Glutamatergic neuron (in vitro differentiated cells): ENCODE data around the gene SETD2. TPM values are rescaled to one million over a fixed set of nuclear protein-coding genes. Genes with fewer than 3 reads are reported as not detected.
A peak's percentile ranks its signal among the peaks of the same experiment; 100 is the strongest.
"Not testable (repeated sequence)": the region's sequence is repeated elsewhere in the genome, so short reads cannot be mapped to it uniquely, and the experiment has no call there.

Experiments used
- DNase-seq: peaks from one replicate; pipeline ENCODE4 v3.0.0; 2022
- H3K27ac Mint-ChIP-seq: one replicate; pipeline ENCODE4 v1.8.0; 2020; ENCODE audit warnings: mild to moderate bottlenecking, mixed read lengths, inconsistent platforms; ENCODE audit not compliant: unreplicated experiment
- H3K27me3 Mint-ChIP-seq: one replicate; pipeline ENCODE4 v1.8.0; 2020; ENCODE audit warnings: mild to moderate bottlenecking, moderate library complexity, mixed read lengths, inconsistent platforms; ENCODE audit not compliant: unreplicated experiment
- H3K36me3 Mint-ChIP-seq: one replicate; pipeline ENCODE4 v1.8.0; 2020; ENCODE audit warnings: mild to moderate bottlenecking, mixed read lengths, inconsistent platforms; ENCODE audit not compliant: unreplicated experiment
- H3K4me1 Mint-ChIP-seq: one replicate; pipeline ENCODE4 v1.8.0; 2020; ENCODE audit warnings: mild to moderate bottlenecking, low read depth, mixed read lengths, inconsistent platforms; ENCODE audit not compliant: unreplicated experiment
- H3K4me3 Mint-ChIP-seq: one replicate; pipeline ENCODE4 v1.8.0; 2020; ENCODE audit warnings: mild to moderate bottlenecking, mixed read lengths, inconsistent platforms; ENCODE audit not compliant: unreplicated experiment
- H3K9me3 Mint-ChIP-seq: one replicate; pipeline ENCODE4 v1.8.0; 2020; ENCODE audit warnings: mild to moderate bottlenecking, moderate library complexity, mixed read lengths, inconsistent platforms; ENCODE audit not compliant: unreplicated experiment
- CTCF ChIP-seq: fragments of 200-600 bp; sonication (generic); IDR thresholded peaks from one replicate; pipeline ENCODE4 v1.5.0; 2021; ENCODE audit not compliant: partially characterized antibody, unreplicated experiment
- long read RNA-seq: library from polyadenylated mRNA; unstranded; transcript quantifications from one replicate; pipeline ENCODE4 v2.0.0, GENCODE V29; 2020; ENCODE audit not compliant: unreplicated experiment
- total RNA-seq: library from RNA; stranded (reverse); fragmentation: NEBNext Ultra II Directional; extraction: Animal tissue kit (Norgen Biotek cat#: 25700); gene quantifications from one replicate; pipeline ENCODE4 v1.2.1, GENCODE V29; 2021; ENCODE audit not compliant: unreplicated experiment

The SETD2 gene
- 59.1 TPM for total RNA-seq
- long read RNA-seq, partial matches to known transcripts: 0 of 4 reads
- long read RNA-seq, other reads (novel, unspliced or antisense): 4 of 4 reads

GRCh38 chr3:47164007-47164881 lies at the start of gene SETD2:
Gene SETD2 (minus strand): TSS chr3:47164113. CDS start chr3:47163924, 189 bp downstream.
- Mint-ChIP-seq H3K4me1 (peaks cover 16% of the 10 kb centered on the region), H3K4me3 (peak within 1 kb of the TSS; percentile 97), H3K27ac (peak within 1 kb of the TSS; percentile 99), H3K9me3 (peaks cover 17% of the 10 kb centered on the region), H3K36me3 (no peaks in the 10 kb centered on the region), H3K27me3 (peaks cover 10% of the 10 kb centered on the region)
- peak; percentile 36 for TF ChIP-seq CTCF
- DNase-seq: peak; percentile 95

- no peaks in the 10 kb centered on the region for H3K4me1 Mint-ChIP-seq
- no peak overlapping the region for H3K27ac Mint-ChIP-seq
- H3K9me3 Mint-ChIP-seq: no peaks in the 10 kb centered on the region
- DNase-seq: no peak
- no peak for TF ChIP-seq CTCF
- no peaks in the 10 kb centered on the region for H3K36me3 Mint-ChIP-seq
- no peak overlapping the region for H3K4me3 Mint-ChIP-seq
- peaks cover 3% of the 10 kb centered on the region for H3K27me3 Mint-ChIP-seq
Measured at GRCh38 chr3:47210863-47211405, 47.0 kb upstream of the SETD2 start.

GRCh38 chr3:47206022-47206421 lies 42.1 kb upstream of the SETD2 start:
- not testable (repeated sequence) for DNase-seq, H3K27me3 Mint-ChIP-seq, H3K4me1 Mint-ChIP-seq, H3K27ac Mint-ChIP-seq, H3K4me3 Mint-ChIP-seq, H3K36me3 Mint-ChIP-seq, H3K9me3 Mint-ChIP-seq

GRCh38 chr3:47204875-47205274 lies 41.0 kb upstream of the SETD2 start:
- no peak for DNase-seq
- Mint-ChIP-seq H3K27me3 (peaks cover 3% of the 10 kb centered on the region), H3K4me1 (no peaks in the 10 kb centered on the region), H3K4me3 (no peak overlapping the region), H3K27ac (no peak overlapping the region), H3K9me3 (no peaks in the 10 kb centered on the region), H3K36me3 (no peaks in the 10 kb centered on the region)
- TF ChIP-seq CTCF: no peak

- Mint-ChIP-seq H3K27me3 (no peaks in the 10 kb centered on the region), H3K4me1 (no peaks in the 10 kb centered on the region), H3K4me3 (no peak overlapping the region), H3K27ac (no peak overlapping the region), H3K36me3 (no peaks in the 10 kb centered on the region), H3K9me3 (no peaks in the 10 kb centered on the region)
- no peak for TF ChIP-seq CTCF
- DNase-seq: no peak
Measured at GRCh38 chr3:47202542-47202941, 38.6 kb upstream of the SETD2 start.
